Measurements from ENCODE around the gene GALNS. TPM values are rescaled to one million over a fixed set of nuclear protein-coding genes. Genes with fewer than 3 reads are reported as not detected.
A peak's percentile ranks its signal among the peaks of the same experiment; 100 is the strongest.

GALNS gene
- total and polyA plus RNA-seq, 2 of the 4 experiments (the other 2 are of a cell fraction), result 7.2 to 32.5 TPM

GRCh38 chr16:88764080-88764479 lies 92.7 kb downstream of the GALNS start:
- Histone ChIP-seq H4K20me1 (ENCODE audit: insufficient read depth, low read length) (peaks cover 100% of the 10 kb centered on the region), H3K4me2 (ENCODE audit: low read depth, low read length) (no peak overlapping the region)
- CTCF ChIA-PET, result interaction anchor here (1.0 kb wide), 1 partner anchor 27 kb away, joined by 3 read pairs; no protein-coding TSS in a partner anchor

More at GRCh38 chr16:88764080-88764479, 92.7 kb downstream of the GALNS start:
- no TSS peak for BruUV-seq (replicated peaks)
- in situ Hi-C loops (cut with MboI; ENCODE audit: low sequenced_read_pairs), result no loop called here
- no peak overlapping the region for H4K5ac ChIP-seq (ENCODE audit: low read depth, low read length)
- ATAC-seq (ENCODE audit: low read depth) (no peak), DNase-seq (no peak)
- H3K4me1 ChIP-seq (ENCODE audit: control insufficient read depth, insufficient read depth, low read length), result peaks cover 39% of the 10 kb centered on the region
- no peak overlapping the region for H3K27ac ChIP-seq (ENCODE audit: insufficient read depth, low read length)
- H2BK120ac ChIP-seq (ENCODE audit: low read depth, low read length), result no peak overlapping the region
- no peak overlapping the region for H3K56ac ChIP-seq (ENCODE audit: extremely low read depth, insufficient read depth, low read length)
- no peak overlapping the region for H4K91ac ChIP-seq (ENCODE audit: insufficient read depth, low read depth, low read length)
- no peak overlapping the region for H2BK20ac ChIP-seq (ENCODE audit: low read depth, low read length)
- H3K4me3 ChIP-seq (ENCODE audit: insufficient read depth, low read depth, low read length), result no peak overlapping the region
- no peak overlapping the region for H4K8ac ChIP-seq (ENCODE audit: low read depth in 2 of 2, low read length in 2 of 2)
- H2AK9ac ChIP-seq (replicated peaks; ENCODE audit: low read depth, low read length, poor library complexity), result no peak overlapping the region
- H2AFZ ChIP-seq (replicated peaks; ENCODE audit: low read length, poor library complexity), result no peak overlapping the region
- no peak overlapping the region for H3K18ac ChIP-seq (ENCODE audit: low read depth, low read length)
- no peak overlapping the region for H3K4ac ChIP-seq (ENCODE audit: low read depth, low read length)
- H3K9me3 ChIP-seq (ENCODE audit: control insufficient read depth, insufficient read depth, low read length), result no peaks in the 10 kb centered on the region
- no peak overlapping the region for H2BK5ac ChIP-seq (ENCODE audit: low read depth, low read length, poor library complexity, severe bottlenecking)
- POLR2A ChIA-PET (ENCODE audit: unreplicated experiment), result interaction anchor here (0.7 kb wide), 1 partner anchor 8 kb away, joined by 3 read pairs; no protein-coding TSS in a partner anchor
- no peak for TF ChIP-seq BHLHE40 (IDR thresholded peaks at IDR 0.05; ENCODE audit: low read depth, low read length)
- TF ChIP-seq RFX5 (IDR thresholded peaks at IDR 0.05; ENCODE audit: low read depth, low read length), result no peak
- TF ChIP-seq CEBPB (IDR thresholded peaks at IDR 0.05; ENCODE audit: low read depth, low read length), result no peak
- TF ChIP-seq FOS (IDR thresholded peaks at IDR 0.05; ENCODE audit: low read depth, low read length), result no peak
- TF ChIP-seq MXI1 (IDR thresholded peaks at IDR 0.05; ENCODE audit: borderline replicate concordance, low read depth, low read length), result no peak
- TF ChIP-seq NFE2L2 (IDR thresholded peaks at IDR 0.05; ENCODE audit: low read depth, low read length), result no peak
- TF ChIP-seq RAD21 (IDR thresholded peaks at IDR 0.05; ENCODE audit: low read length), result no peak
- no peak for TF ChIP-seq RCOR1 (IDR thresholded peaks at IDR 0.05; ENCODE audit: insufficient replicate concordance, low read length)
- intact Hi-C loops (cut with micrococcal nuclease), result no loop called here
- H3K79me1 ChIP-seq (ENCODE audit: low read depth in 1 of 2, low read length in 2 of 2), result peaks cover 11 to 97% of the 10 kb centered on the region in 2 experiments; a peak in 3 of 4 replicates
- peaks cover 8% of the 10 kb centered on the region for H3K36me3 ChIP-seq (ENCODE audit: control insufficient read depth, insufficient read depth, low read length)
- 96% methylated on average over 19 of the region's 19 CpGs; no CpG with 5 or more reads in 1 of the 2 experiments for WGBS, 2 experiments (ENCODE audit: extremely low coverage in 2 of 2, insufficient read length in 1 of 2)
- no peak overlapping the region for H3K14ac ChIP-seq (replicated peaks; ENCODE audit: low read depth, low read length)
- no peak overlapping the region for H3K9ac ChIP-seq (ENCODE audit: low read depth, low read length)
- dilution Hi-C loops (cut with HindIII; ENCODE audit: low sequenced_read_pairs, unreplicated experiment), result no loop called here
- no peak overlapping the region for H3K23ac ChIP-seq (ENCODE audit: low read depth, low read length)
- H2BK15ac ChIP-seq (ENCODE audit: low read depth, low read length), result no peak overlapping the region
- H2AK5ac ChIP-seq (ENCODE audit: low read depth, low read length), result 0 out of 2 replicates have a peak overlapping the region, but pooled peaks have one; percentile 37
- no peaks in the 10 kb centered on the region for H3K27me3 ChIP-seq (ENCODE audit: control insufficient read depth, insufficient read depth, low read length)
- H3K9me1 ChIP-seq (ENCODE audit: insufficient read depth, low read length), result peaks cover 30% of the 10 kb centered on the region

Other genes starting within 250 kb of the GALNS start
- gene IL17C, start 218.4 kb downstream of the GALNS start, total RNA-seq (2012; rRNA removed), result not detected in 2 replicates
- gene IL17C, start 218.4 kb downstream of the GALNS start, polyA plus RNA-seq (2012; rRNA removed), result 0.09 TPM in 1 of 2 replicates, not detected in the other
- 65.6 and 90.5 TPM in 2 replicates for gene CYBA, start 205.9 kb downstream of the GALNS start, total RNA-seq (2012; rRNA removed)
- gene CYBA, start 205.9 kb downstream of the GALNS start, polyA plus RNA-seq (2012; rRNA removed), result 169 and 228 TPM in 2 replicates
- gene MVD, start 193.9 kb downstream of the GALNS start, total RNA-seq (2012; rRNA removed), result 17.2 and 18.3 TPM in 2 replicates
- gene MVD, start 193.9 kb downstream of the GALNS start, polyA plus RNA-seq (2012; rRNA removed), result 28.4 and 33.1 TPM in 2 replicates
- not detected in 2 replicates for gene SNAI3, start 170.4 kb downstream of the GALNS start, total RNA-seq (2012; rRNA removed)
- gene SNAI3, start 170.4 kb downstream of the GALNS start, polyA plus RNA-seq (2012; rRNA removed), result 0.21 and 0.34 TPM in 2 replicates
- gene RNF166, start 150.5 kb downstream of the GALNS start, total RNA-seq (2012; rRNA removed), result 6.9 and 8.1 TPM in 2 replicates
- gene RNF166, start 150.5 kb downstream of the GALNS start, polyA plus RNA-seq (2012; rRNA removed), result 17.4 and 24.1 TPM in 2 replicates
- gene CTU2, start 150.4 kb downstream of the GALNS start, total RNA-seq (2012; rRNA removed), result 12.8 and 12.9 TPM in 2 replicates
- gene CTU2, start 150.4 kb downstream of the GALNS start, polyA plus RNA-seq (2012; rRNA removed), result 18.4 and 23.4 TPM in 2 replicates
- 36.2 and 48.6 TPM in 2 replicates for gene PIEZO1, start 71.7 kb downstream of the GALNS start, total RNA-seq (2012; rRNA removed)
- gene PIEZO1, start 71.7 kb downstream of the GALNS start, polyA plus RNA-seq (2012; rRNA removed), result 372 and 392 TPM in 2 replicates
- 3.2 and 4.7 TPM in 2 replicates for gene CDT1, start 53.2 kb downstream of the GALNS start, total RNA-seq (2012; rRNA removed)
- 11.8 and 13.2 TPM in 2 replicates for gene CDT1, start 53.2 kb downstream of the GALNS start, polyA plus RNA-seq (2012; rRNA removed)
- 40.5 and 41.7 TPM in 2 replicates for gene APRT, start 45.0 kb downstream of the GALNS start, total RNA-seq (2012; rRNA removed)
- 157 and 209 TPM in 2 replicates for gene APRT, start 45.0 kb downstream of the GALNS start, polyA plus RNA-seq (2012; rRNA removed)
- 84.2 and 102 TPM in 2 replicates for gene TRAPPC2L, start 180 bp upstream of the GALNS start, total RNA-seq (2012; rRNA removed)
- gene TRAPPC2L, start 180 bp upstream of the GALNS start, polyA plus RNA-seq (2012; rRNA removed), result 109 and 112 TPM in 2 replicates
- not detected in 2 replicates for gene PABPN1L, start 9.7 kb upstream of the GALNS start, total RNA-seq (2012; rRNA removed)
- not detected in 2 replicates for gene PABPN1L, start 9.7 kb upstream of the GALNS start, polyA plus RNA-seq (2012; rRNA removed)
- gene CBFA2T3, start 120.3 kb upstream of the GALNS start, total RNA-seq (2012; rRNA removed), result not detected in 2 replicates
- not detected in 2 replicates for gene CBFA2T3, start 120.3 kb upstream of the GALNS start, polyA plus RNA-seq (2012; rRNA removed)
- gene ACSF3, start 236.9 kb upstream of the GALNS start, total RNA-seq (2012; rRNA removed), result 9.5 and 10.6 TPM in 2 replicates
- gene ACSF3, start 236.9 kb upstream of the GALNS start, polyA plus RNA-seq (2012; rRNA removed), result 14.2 and 14.8 TPM in 2 replicates

Data from IMR-90 (cell line).